Erythroblast (primary cell): ENCODE data around the gene AUTS2.

ENCODE experiments used
- GATA1 ChIP-seq: IDR thresholded peaks from 2 replicates; pipeline ENCODE4 v1.6.1; 2011; ENCODE audit warnings: low read depth, mild to moderate bottlenecking, control low read depth, low read length, moderate library complexity
- POLR2A ChIP-seq: IDR thresholded peaks from 2 replicates; pipeline ENCODE4 v1.6.1; 2011; ENCODE audit warnings: mild to moderate bottlenecking, low read length

DNA sequence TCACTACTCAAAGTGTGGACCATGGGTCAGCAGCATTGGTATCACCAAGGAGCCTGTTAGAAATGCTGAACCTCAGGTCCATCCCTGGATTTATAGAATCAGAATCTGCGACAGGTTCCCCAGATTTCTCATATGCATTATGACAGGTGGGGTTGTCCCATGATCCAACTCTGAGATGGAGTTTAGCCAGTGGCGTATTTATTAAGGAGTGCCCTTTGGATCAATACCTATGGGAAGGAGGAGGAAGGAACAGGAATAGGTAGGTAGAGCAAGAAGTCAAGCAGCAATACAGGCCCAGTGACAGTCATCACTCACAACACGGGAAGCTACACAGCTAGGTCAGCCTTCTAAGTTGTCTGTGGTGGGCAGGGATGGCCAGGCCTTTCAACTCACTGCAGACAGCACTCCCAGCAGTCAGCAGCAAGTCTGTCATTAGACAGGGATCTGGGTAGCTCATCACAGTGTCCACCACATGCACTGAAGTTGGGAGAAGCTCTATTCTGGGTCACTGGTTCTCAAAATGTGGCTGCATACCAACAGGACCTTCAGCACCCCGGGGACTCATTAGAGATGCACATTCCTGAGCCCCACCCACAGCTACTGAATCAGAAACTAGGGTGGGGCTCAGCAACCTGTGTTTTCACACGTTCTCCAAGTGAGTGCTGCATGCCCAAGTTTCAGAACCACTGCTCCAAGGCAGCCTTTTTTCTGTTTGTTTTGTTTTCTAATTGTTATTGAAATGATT is 1001.3 kb downstream of the AUTS2 start:
- TF ChIP-seq POLR2A, result no peak
- TF ChIP-seq GATA1, result no peak
